Testis (tissue), 2 donors: ENCODE measurements around the gene PTPRS.

Experiments
- POLR2A ChIP-seq: fragments of 450-650 bp; IDR thresholded peaks from one replicate; pipeline ENCODE4 v1.6.1; 2017; ENCODE audit warnings: antibody characterized with exemption, mild to moderate bottlenecking, moderate library complexity
- TF ChIP-seq, protein P1 (sequence below), 3 experiments: fragments of 450-650 bp in 2 of 3; fragments of 200-600 bp in 1 of 3; sonication (generic) in 1 of 3; IDR thresholded peaks; one replicate each; pipeline ENCODE4 v1.5.1; 2016 to 2019; ENCODE audit warnings: antibody characterized with exemption in 3 of 3, mild to moderate bottlenecking in 2 of 3, moderate library complexity in 1 of 3

DNA sequence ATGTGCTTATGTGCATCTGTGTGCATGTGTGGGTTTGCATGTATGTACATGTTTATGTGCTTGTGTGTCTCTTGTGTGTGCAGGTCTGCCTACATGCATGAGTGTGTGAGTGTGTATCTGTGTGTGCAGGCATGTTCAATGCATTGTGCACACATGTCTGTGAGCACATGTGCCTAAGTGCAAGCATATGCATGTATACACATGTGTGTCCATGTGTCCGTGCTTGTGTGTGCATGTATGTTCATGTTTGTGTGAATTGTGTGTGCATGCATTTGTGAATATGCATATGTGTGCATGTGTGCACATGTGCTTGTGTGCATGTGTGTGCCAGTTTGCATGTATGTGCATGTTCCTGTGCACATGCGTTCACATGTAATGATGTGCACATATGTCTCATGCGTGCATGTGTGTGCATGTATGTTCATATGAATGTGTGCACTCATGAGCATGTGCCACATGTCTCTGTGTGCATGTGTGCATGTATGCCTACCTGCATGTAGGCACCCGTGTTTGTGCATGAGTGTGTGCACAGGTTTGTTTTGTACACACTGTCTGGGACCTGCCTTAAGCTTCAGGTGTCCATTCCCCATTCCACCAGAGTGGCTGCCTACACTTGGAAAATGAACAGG is 32.1 kb upstream of the PTPRS start:
- TF ChIP-seq, protein P1, sequence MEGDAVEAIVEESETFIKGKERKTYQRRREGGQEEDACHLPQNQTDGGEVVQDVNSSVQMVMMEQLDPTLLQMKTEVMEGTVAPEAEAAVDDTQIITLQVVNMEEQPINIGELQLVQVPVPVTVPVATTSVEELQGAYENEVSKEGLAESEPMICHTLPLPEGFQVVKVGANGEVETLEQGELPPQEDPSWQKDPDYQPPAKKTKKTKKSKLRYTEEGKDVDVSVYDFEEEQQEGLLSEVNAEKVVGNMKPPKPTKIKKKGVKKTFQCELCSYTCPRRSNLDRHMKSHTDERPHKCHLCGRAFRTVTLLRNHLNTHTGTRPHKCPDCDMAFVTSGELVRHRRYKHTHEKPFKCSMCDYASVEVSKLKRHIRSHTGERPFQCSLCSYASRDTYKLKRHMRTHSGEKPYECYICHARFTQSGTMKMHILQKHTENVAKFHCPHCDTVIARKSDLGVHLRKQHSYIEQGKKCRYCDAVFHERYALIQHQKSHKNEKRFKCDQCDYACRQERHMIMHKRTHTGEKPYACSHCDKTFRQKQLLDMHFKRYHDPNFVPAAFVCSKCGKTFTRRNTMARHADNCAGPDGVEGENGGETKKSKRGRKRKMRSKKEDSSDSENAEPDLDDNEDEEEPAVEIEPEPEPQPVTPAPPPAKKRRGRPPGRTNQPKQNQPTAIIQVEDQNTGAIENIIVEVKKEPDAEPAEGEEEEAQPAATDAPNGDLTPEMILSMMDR (IDR thresholded peaks at IDR 0.05) = no peak
- TF ChIP-seq POLR2A = no peak
